ENCODE measurements around the gene MYBBP1A. TPM values are rescaled to one million over a fixed set of nuclear protein-coding genes. Genes with fewer than 3 reads are reported as not detected.

MYBBP1A gene
- total RNA-seq = 70.3 and 99.9 TPM in 2 replicates

GRCh38 chr17:4554997-4555799 lies at the start of gene MYBBP1A:
TSS of gene MYBBP1A (minus strand) at chr17:4555384. CDS start at chr17:4555324, 60 bp downstream.

GRCh38 chr17:4584101-4584916 lies 29.1 kb upstream of the MYBBP1A start, which contains the start of gene SMTNL2:
TSS of gene SMTNL2 (plus strand) at chr17:4584529. CDS start at chr17:4584606, 77 bp downstream.

GRCh38 chr17:4560421-4560820 lies 5.2 kb upstream of the MYBBP1A start, which contains the start of gene GGT6:
TSS of gene GGT6 (minus strand) at chr17:4560577. CDS start at chr17:4560521, 56 bp downstream.

GRCh38 chr17:4498461-4499397 lies 56.5 kb downstream of the MYBBP1A start, which contains the start of gene SPNS2:
TSS of gene SPNS2 (plus strand) at chr17:4498881. CDS start at chr17:4499048, 167 bp downstream.

Other genes with a start within 250 kb of the MYBBP1A start
- 53.8 and 58.3 TPM in 2 replicates for gene UBE2G1, start 188.7 kb downstream of the MYBBP1A start, total RNA-seq
- 0.04 and 0.23 TPM in 2 replicates for gene SPNS3, start 121.4 kb downstream of the MYBBP1A start, total RNA-seq
- 0.08 TPM in 1 of 2 replicates, not detected in the other for gene SPNS2, start 56.5 kb downstream of the MYBBP1A start, total RNA-seq
- 0.08 TPM in 2 replicates for gene GGT6, start 5.2 kb upstream of the MYBBP1A start, total RNA-seq
- gene SMTNL2, start 29.1 kb upstream of the MYBBP1A start, total RNA-seq = not detected in 2 replicates
- not detected in 2 replicates for gene ALOX15, start 86.3 kb upstream of the MYBBP1A start, total RNA-seq
- 21.2 and 40.7 TPM in 2 replicates for gene PELP1, start 148.8 kb upstream of the MYBBP1A start, total RNA-seq
- gene ARRB2, start 155.2 kb upstream of the MYBBP1A start, total RNA-seq = 10.9 and 13.2 TPM in 2 replicates
- gene MED11, start 176.0 kb upstream of the MYBBP1A start, total RNA-seq = 26.4 and 40.1 TPM in 2 replicates
- gene ZMYND15, start 184.4 kb upstream of the MYBBP1A start, total RNA-seq = 0.08 and 0.11 TPM in 2 replicates
- 1.9 and 14.8 TPM in 2 replicates for gene CXCL16, start 184.5 kb upstream of the MYBBP1A start, total RNA-seq
- gene TM4SF5, start 216.5 kb upstream of the MYBBP1A start, total RNA-seq = not detected in 2 replicates
- 0.31 TPM in 1 of 2 replicates, not detected in the other for gene VMO1, start 231.0 kb upstream of the MYBBP1A start, total RNA-seq
- not detected in 2 replicates for gene GLTPD2, start 233.6 kb upstream of the MYBBP1A start, total RNA-seq
- gene PSMB6, start 240.8 kb upstream of the MYBBP1A start, total RNA-seq = 272 and 338 TPM in 2 replicates

Data from hair follicular keratinocyte (primary cell).